ENCODE measurements around the gene LRMDA. TPM values are rescaled to one million over a fixed set of nuclear protein-coding genes. Genes with fewer than 3 reads are reported as not detected.

Gene LRMDA
- total and polyA plus RNA-seq, 2 of the 13 experiments (the other 11 are each of a cell fraction or from before 2014, with no cell fraction given): 13.4 to 22.0 TPM

DNA sequence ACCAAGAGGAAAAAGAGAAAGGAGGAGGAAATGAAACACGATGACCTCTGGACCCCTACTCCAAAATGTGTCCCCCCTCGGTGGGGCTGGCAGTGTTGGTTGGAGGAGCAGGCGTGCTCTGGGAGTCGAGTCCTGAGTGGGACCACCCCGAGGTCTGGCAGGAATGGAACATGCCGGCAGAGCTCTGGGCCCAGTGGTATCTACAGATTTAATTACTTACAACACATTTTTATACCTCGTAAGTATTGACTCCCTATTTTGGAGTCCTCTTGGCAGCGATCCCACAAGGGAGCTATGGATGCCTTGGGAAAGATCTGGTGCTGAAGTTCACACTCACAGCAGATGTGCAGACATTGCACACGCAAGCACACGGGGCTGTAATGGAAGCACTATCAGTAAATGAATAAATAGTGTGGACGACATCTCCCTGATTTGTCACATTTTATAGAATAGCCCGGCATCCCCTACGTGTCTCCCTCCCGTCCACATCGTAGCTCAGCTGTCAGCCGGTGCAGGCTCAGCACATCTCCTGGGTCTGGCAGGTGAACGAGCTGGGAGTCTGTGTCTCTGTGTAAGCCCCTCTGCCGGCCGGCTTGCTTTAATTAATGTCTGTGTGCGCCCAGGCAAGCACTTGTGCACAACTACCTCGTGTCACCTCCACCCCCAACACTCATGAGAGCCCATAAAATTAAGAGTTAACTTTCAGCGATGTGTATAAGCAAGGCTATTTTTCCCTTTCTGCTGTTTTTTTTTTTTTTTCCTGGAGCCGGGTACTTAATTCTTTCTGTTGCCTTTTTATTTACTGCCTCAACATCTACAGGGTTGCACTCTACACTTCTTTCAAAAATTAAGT lies 603.2 kb downstream of the LRMDA start (continued):
- TF ChIP-seq ZZZ3 (CRISPR knock-in tag; IDR thresholded peaks at IDR 0.05; ENCODE audit: borderline replicate concordance) (0 out of 2 replicates have a peak, but pooled peaks have one; percentile 1), KAT2B (IDR thresholded peaks at IDR 0.05; ENCODE audit: borderline replicate concordance, low read depth, low read length) (no peak), ZNF878 (CRISPR knock-in tag; IDR thresholded peaks at IDR 0.05) (no peak), ZNF24 (IDR thresholded peaks at IDR 0.05) (no peak), MED8 (CRISPR knock-in tag; IDR thresholded peaks at IDR 0.05; ENCODE audit: insufficient replicate concordance) (no peak), RBFOX2 (IDR thresholded peaks at IDR 0.05; ENCODE audit: low read depth, low read length) (peak; percentile 81), MBD4 (IDR thresholded peaks at IDR 0.05; ENCODE audit: borderline replicate concordance, low read length) (no peak), HDAC1 (CRISPR knock-in tag; IDR thresholded peaks at IDR 0.05) (no peak), CHD4 (IDR thresholded peaks at IDR 0.05; ENCODE audit: borderline replicate concordance, low read length) (0 out of 2 replicates have a peak, but pooled peaks have one; percentile 2), CCAR2 (optimal IDR thresholded peaks at IDR 0.05; ENCODE audit: low read depth, low read length) (peak; percentile 22), KMT2A (CRISPR knock-in tag; IDR thresholded peaks at IDR 0.05) (0 out of 2 replicates have a peak, but pooled peaks have one; percentile 4), RFXANK (CRISPR knock-in tag; IDR thresholded peaks at IDR 0.05) (no peak), EHMT2 (IDR thresholded peaks at IDR 0.05; ENCODE audit: borderline replicate concordance, low read depth, low read length) (no peak), PITX1 (CRISPR knock-in tag; IDR thresholded peaks at IDR 0.05) (no peak)
- TF ChIP-seq, protein P1, sequence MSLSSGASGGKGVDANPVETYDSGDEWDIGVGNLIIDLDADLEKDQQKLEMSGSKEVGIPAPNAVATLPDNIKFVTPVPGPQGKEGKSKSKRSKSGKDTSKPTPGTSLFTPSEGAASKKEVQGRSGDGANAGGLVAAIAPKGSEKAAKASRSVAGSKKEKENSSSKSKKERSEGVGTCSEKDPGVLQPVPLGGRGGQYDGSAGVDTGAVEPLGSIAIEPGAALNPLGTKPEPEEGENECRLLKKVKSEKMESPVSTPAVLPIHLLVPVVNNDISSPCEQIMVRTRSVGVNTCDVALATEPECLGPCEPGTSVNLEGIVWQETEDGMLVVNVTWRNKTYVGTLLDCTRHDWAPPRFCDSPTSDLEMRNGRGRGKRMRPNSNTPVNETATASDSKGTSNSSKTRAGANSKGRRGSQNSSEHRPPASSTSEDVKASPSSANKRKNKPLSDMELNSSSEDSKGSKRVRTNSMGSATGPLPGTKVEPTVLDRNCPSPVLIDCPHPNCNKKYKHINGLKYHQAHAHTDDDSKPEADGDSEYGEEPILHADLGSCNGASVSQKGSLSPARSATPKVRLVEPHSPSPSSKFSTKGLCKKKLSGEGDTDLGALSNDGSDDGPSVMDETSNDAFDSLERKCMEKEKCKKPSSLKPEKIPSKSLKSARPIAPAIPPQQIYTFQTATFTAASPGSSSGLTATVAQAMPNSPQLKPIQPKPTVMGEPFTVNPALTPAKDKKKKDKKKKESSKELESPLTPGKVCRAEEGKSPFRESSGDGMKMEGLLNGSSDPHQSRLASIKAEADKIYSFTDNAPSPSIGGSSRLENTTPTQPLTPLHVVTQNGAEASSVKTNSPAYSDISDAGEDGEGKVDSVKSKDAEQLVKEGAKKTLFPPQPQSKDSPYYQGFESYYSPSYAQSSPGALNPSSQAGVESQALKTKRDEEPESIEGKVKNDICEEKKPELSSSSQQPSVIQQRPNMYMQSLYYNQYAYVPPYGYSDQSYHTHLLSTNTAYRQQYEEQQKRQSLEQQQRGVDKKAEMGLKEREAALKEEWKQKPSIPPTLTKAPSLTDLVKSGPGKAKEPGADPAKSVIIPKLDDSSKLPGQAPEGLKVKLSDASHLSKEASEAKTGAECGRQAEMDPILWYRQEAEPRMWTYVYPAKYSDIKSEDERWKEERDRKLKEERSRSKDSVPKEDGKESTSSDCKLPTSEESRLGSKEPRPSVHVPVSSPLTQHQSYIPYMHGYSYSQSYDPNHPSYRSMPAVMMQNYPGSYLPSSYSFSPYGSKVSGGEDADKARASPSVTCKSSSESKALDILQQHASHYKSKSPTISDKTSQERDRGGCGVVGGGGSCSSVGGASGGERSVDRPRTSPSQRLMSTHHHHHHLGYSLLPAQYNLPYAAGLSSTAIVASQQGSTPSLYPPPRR (CRISPR knock-in tag; IDR thresholded peaks at IDR 0.05; ENCODE audit: borderline replicate concordance): no peak
- TF ChIP-seq, protein P2, sequence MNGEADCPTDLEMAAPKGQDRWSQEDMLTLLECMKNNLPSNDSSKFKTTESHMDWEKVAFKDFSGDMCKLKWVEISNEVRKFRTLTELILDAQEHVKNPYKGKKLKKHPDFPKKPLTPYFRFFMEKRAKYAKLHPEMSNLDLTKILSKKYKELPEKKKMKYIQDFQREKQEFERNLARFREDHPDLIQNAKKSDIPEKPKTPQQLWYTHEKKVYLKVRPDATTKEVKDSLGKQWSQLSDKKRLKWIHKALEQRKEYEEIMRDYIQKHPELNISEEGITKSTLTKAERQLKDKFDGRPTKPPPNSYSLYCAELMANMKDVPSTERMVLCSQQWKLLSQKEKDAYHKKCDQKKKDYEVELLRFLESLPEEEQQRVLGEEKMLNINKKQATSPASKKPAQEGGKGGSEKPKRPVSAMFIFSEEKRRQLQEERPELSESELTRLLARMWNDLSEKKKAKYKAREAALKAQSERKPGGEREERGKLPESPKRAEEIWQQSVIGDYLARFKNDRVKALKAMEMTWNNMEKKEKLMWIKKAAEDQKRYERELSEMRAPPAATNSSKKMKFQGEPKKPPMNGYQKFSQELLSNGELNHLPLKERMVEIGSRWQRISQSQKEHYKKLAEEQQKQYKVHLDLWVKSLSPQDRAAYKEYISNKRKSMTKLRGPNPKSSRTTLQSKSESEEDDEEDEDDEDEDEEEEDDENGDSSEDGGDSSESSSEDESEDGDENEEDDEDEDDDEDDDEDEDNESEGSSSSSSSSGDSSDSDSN (CRISPR knock-in tag; IDR thresholded peaks at IDR 0.05): no peak
- TF ChIP-seq, protein P3, sequence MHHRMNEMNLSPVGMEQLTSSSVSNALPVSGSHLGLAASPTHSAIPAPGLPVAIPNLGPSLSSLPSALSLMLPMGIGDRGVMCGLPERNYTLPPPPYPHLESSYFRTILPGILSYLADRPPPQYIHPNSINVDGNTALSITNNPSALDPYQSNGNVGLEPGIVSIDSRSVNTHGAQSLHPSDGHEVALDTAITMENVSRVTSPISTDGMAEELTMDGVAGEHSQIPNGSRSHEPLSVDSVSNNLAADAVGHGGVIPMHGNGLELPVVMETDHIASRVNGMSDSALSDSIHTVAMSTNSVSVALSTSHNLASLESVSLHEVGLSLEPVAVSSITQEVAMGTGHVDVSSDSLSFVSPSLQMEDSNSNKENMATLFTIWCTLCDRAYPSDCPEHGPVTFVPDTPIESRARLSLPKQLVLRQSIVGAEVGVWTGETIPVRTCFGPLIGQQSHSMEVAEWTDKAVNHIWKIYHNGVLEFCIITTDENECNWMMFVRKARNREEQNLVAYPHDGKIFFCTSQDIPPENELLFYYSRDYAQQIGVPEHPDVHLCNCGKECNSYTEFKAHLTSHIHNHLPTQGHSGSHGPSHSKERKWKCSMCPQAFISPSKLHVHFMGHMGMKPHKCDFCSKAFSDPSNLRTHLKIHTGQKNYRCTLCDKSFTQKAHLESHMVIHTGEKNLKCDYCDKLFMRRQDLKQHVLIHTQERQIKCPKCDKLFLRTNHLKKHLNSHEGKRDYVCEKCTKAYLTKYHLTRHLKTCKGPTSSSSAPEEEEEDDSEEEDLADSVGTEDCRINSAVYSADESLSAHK (CRISPR knock-in tag; IDR thresholded peaks at IDR 0.05; ENCODE audit: borderline replicate concordance): no peak
- TF ChIP-seq, protein P4, sequence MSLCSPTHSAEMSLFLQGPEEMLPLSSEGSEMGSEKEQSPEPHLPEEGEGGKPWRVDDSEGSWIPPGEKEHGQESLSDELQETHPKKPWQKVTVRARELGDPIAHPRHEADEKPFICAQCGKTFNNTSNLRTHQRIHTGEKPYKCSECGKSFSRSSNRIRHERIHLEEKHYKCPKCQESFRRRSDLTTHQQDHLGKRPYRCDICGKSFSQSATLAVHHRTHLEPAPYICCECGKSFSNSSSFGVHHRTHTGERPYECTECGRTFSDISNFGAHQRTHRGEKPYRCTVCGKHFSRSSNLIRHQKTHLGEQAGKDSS (CRISPR knock-in tag; IDR thresholded peaks at IDR 0.05; ENCODE audit: borderline replicate concordance, low read depth): no peak

All from HepG2 (cell line).